Mucosa of descending colon (tissue), 3 donors: ENCODE measurements around the gene TBC1D19. TPM values are rescaled to one million over a fixed set of nuclear protein-coding genes. Genes with fewer than 3 reads are reported as not detected.

ENCODE experiments used
- ATAC-seq: fragments of 200-7000 bp; cut with Tn5 transposase; one replicate; pipeline ENCODE4 v1.9.1; 2020; ENCODE audit warnings: mild to moderate bottlenecking, moderate library complexity
- DNase-seq, 3 donors: peaks; one replicate each; pipeline ENCODE4 v3.0.0-alpha.2; 2020
- H3K36me3 ChIP-seq: fragments of 200-600 bp; one replicate; pipeline ENCODE4 v1.8.0; 2021; ENCODE audit warnings: low read depth, mild to moderate bottlenecking
- H3K4me1 ChIP-seq: fragments of 200-600 bp; one replicate; pipeline ENCODE4 v1.8.0; 2021; ENCODE audit warnings: low read depth, mild to moderate bottlenecking
- H3K4me3 ChIP-seq: fragments of 200-600 bp; one replicate; pipeline ENCODE4 v1.8.0; 2021; ENCODE audit warnings: mild to moderate bottlenecking
- H3K9me3 ChIP-seq: fragments of 200-600 bp; one replicate; pipeline ENCODE4 v1.8.0; 2021; ENCODE audit warnings: mild to moderate bottlenecking
- CTCF ChIP-seq: fragments of 200-600 bp; IDR thresholded peaks from one replicate; pipeline ENCODE4 v1.8.0; 2022; ENCODE audit warnings: antibody characterized with exemption, mild to moderate bottlenecking
- intact Hi-C, 2 donors: fragments of 100-400 bp; cut with DNase I in 1 of 2; cut with micrococcal nuclease in 1 of 2; formaldehyde crosslinking; loops; one replicate each; pipeline versions ENCODE4 v1.11.0 to v1.11.1; 2022; cut with DNase I, micrococcal nuclease
- total RNA-seq, 3 donors: library from RNA; stranded (reverse); fragmentation: NEBNext Ultra II Directional in 2 of 3; extraction: Animal tissue kit (Norgen Biotek cat#: 25700) in 2 of 3; gene quantifications; one replicate each; pipeline versions ENCODE4 v1.2.1 to v1.2.4, GENCODE V29; 2021 to 2023
- donor health status: DM: no; HTN: no; CAD: no; lungs with moderate emphysema.
- donor health status: DM: no; HTN: no; CAD: no.
- donor health status: DM: no; HTN: yes; CAD: no.

Gene TBC1D19
- total RNA-seq, 3 donors from 2014 or later, result 3.7 to 11.6 (median 6.8) TPM

- H3K4me3 ChIP-seq, result no peak overlapping the region
- intact Hi-C loops, result no loop called here
- DNase-seq (no peak), ATAC-seq (peak; percentile 17)
- no peaks in the 10 kb centered on the region for H3K36me3 ChIP-seq
- no peaks in the 10 kb centered on the region for H3K9me3 ChIP-seq
- TF ChIP-seq CTCF, result no peak
- H3K4me1 ChIP-seq, result peaks cover 9% of the 10 kb centered on the region
These were observed 182.3 kb downstream of the TBC1D19 start for GRCh38 chr4:26766141-26766540.

GRCh38 chr4:26772096-26772873 is 188.4 kb downstream of the TBC1D19 start:
- Histone ChIP-seq H3K4me1 (no peaks in the 10 kb centered on the region), H3K36me3 (no peaks in the 10 kb centered on the region), H3K4me3 (no peak overlapping the region), H3K9me3 (peaks cover 6% of the 10 kb centered on the region)
- ATAC-seq (no peak), DNase-seq (no peak)
- TF ChIP-seq CTCF, result no peak
- intact Hi-C loops, result no loop called here

- Histone ChIP-seq H3K4me3 (no peak overlapping the region), H3K9me3 (no peaks in the 10 kb centered on the region), H3K36me3 (no peaks in the 10 kb centered on the region), H3K4me1 (no peaks in the 10 kb centered on the region)
- no peak for DNase-seq
- no peak for TF ChIP-seq CTCF
- ATAC-seq, result no peak
- intact Hi-C loops, result no loop called here
These were observed 195.3 kb downstream of the TBC1D19 start for GRCh38 chr4:26779224-26779623.

- ATAC-seq (no peak), DNase-seq (no peak)
- Histone ChIP-seq H3K9me3 (no peaks in the 10 kb centered on the region), H3K36me3 (no peaks in the 10 kb centered on the region), H3K4me3 (no peak overlapping the region), H3K4me1 (no peaks in the 10 kb centered on the region)
- intact Hi-C loops, result no loop called here
- TF ChIP-seq CTCF, result no peak
These were observed 195.8 kb downstream of the TBC1D19 start for GRCh38 chr4:26779674-26780073.

GRCh38 chr4:26780539-26780938 is 196.7 kb downstream of the TBC1D19 start:
- no peaks in the 10 kb centered on the region for H3K4me1 ChIP-seq
- no peaks in the 10 kb centered on the region for H3K9me3 ChIP-seq
- no peak for TF ChIP-seq CTCF
- peak; percentile 6 for ATAC-seq
- no peak overlapping the region for H3K4me3 ChIP-seq
- intact Hi-C loops, result no loop called here
- no peak for DNase-seq
- H3K36me3 ChIP-seq, result no peaks in the 10 kb centered on the region
